ENCODE data around the gene ARHGEF25.
"Not testable (repeated sequence)": the region's sequence is repeated elsewhere in the genome, so short reads cannot be mapped to it uniquely, and the experiment has no call there.

Gene ARHGEF25

GRCh38 chr12:57636731-57637130, 25.5 kb downstream of the ARHGEF25 start:
- DNase-seq (ENCODE audit: low read depth, low spot score): not testable (repeated sequence)

- DNase-seq (ENCODE audit: low read depth, low spot score): no peak
Measured at GRCh38 chr12:57637364-57637763, 26.1 kb downstream of the ARHGEF25 start.

- DNase-seq (ENCODE audit: low read depth, low spot score): no peak
Measured at GRCh38 chr12:57638096-57638495, 26.9 kb downstream of the ARHGEF25 start.

GRCh38 chr12:57640175-57641042, 29.2 kb downstream of the ARHGEF25 start:
- DNase-seq (ENCODE audit: low read depth, low spot score): no peak

GRCh38 chr12:57641699-57642442, 30.6 kb downstream of the ARHGEF25 start:
- DNase-seq (ENCODE audit: low read depth, low spot score): no peak

- not testable (repeated sequence) for DNase-seq (ENCODE audit: low read depth, low spot score)
Measured at GRCh38 chr12:57645990-57646658, 34.9 kb downstream of the ARHGEF25 start.

GRCh38 chr12:57646659-57647049, 35.4 kb downstream of the ARHGEF25 start:
- DNase-seq (ENCODE audit: low read depth, low spot score): not testable (repeated sequence)

GRCh38 chr12:57654042-57654441, 42.8 kb downstream of the ARHGEF25 start:
- DNase-seq (ENCODE audit: low read depth, low spot score): no peak

GRCh38 chr12:57655541-57656240, 44.5 kb downstream of the ARHGEF25 start:
- no peak for DNase-seq (ENCODE audit: low read depth, low spot score)

- DNase-seq (ENCODE audit: low read depth, low spot score): not testable (repeated sequence)
Measured at GRCh38 chr12:57656408-57656807, 45.2 kb downstream of the ARHGEF25 start.

GRCh38 chr12:57657744-57658143, 46.5 kb downstream of the ARHGEF25 start:
- no peak for DNase-seq (ENCODE audit: low read depth, low spot score)

- DNase-seq (ENCODE audit: low read depth, low spot score): no peak
Measured at GRCh38 chr12:57658890-57659289, 47.7 kb downstream of the ARHGEF25 start.

- DNase-seq (ENCODE audit: low read depth, low spot score): no peak
Measured at GRCh38 chr12:57661376-57661775, 50.1 kb downstream of the ARHGEF25 start.

GRCh38 chr12:57665066-57665820, 54.0 kb downstream of the ARHGEF25 start:
- not testable (repeated sequence) for DNase-seq (ENCODE audit: low read depth, low spot score)

Data from activated CD4-positive, CD25-positive, alpha-beta regulatory T cell treated with anti-CD3 and anti-CD28 coated beads, Interleukin-2, amount 50 U/mL, for 16 hours (primary cell).